SU-DHL-6 (cell line): ENCODE data around the gene TBCA.

Experiments
- H2AFZ ChIP-seq: fragments of 200-600 bp; sonication (generic); 2 replicates; pipeline ENCODE4 v1.6.1; 2014; ENCODE audit warnings: low read depth, mild to moderate bottlenecking, moderate library complexity, mixed read lengths, antibody characterized with exemption, low read length; ENCODE audit not compliant: severe bottlenecking
- H3F3A ChIP-seq: fragments of 200-600 bp; shearing (Covaris generic); 2 replicates; pipeline ENCODE4 v1.6.0; 2016; ENCODE audit warnings: antibody characterized with exemption, mild to moderate bottlenecking; ENCODE audit not compliant: insufficient read depth
- H3K27ac ChIP-seq: fragments of 200-600 bp; sonication (generic); 2 replicates; pipeline ENCODE4 v1.5.1; 2016; ENCODE audit warnings: low read depth, mild to moderate bottlenecking, low read length, moderate library complexity, mixed read lengths
- H3K27me3 ChIP-seq: fragments of 200-600 bp; sonication (generic), shearing (Covaris generic); 2 replicates; pipeline ENCODE4 v1.6.0; 2014; ENCODE audit warnings: mild to moderate bottlenecking, low read length
- H3K36me3 ChIP-seq: fragments of 200-600 bp; sonication (generic); 2 replicates; pipeline ENCODE4 v1.6.1; 2014; ENCODE audit warnings: mild to moderate bottlenecking, low read length, mixed read lengths
- H3K4me2 ChIP-seq: fragments of 300-600, 200-600 bp; shearing (Covaris generic), sonication (generic); 2 replicates; pipeline ENCODE4 v1.6.0; 2014; ENCODE audit warnings: low read length, low read depth, mild to moderate bottlenecking; ENCODE audit not compliant: poor library complexity, severe bottlenecking
- H3K4me3 ChIP-seq: fragments of 200-600 bp; sonication (generic); 2 replicates; pipeline ENCODE4 v1.5.1; 2014; ENCODE audit warnings: antibody characterized with exemption, low read length, mild to moderate bottlenecking, mixed read lengths; ENCODE audit not compliant: insufficient read depth, poor library complexity, severe bottlenecking
- H3K79me2 ChIP-seq: fragments of 200-600 bp; sonication (generic); 2 replicates; pipeline ENCODE4 v1.6.1; 2014; ENCODE audit warnings: mild to moderate bottlenecking, low read length, moderate library complexity; ENCODE audit not compliant: insufficient read depth
- H3K9ac ChIP-seq: fragments of 200-600 bp; sonication (generic); 2 replicates; pipeline ENCODE4 v1.7.0; 2014; ENCODE audit warnings: mild to moderate bottlenecking, low read length
- H3K9me2 ChIP-seq: fragments of 200-600 bp; sonication (generic); replicated peaks from 2 replicates; pipeline ENCODE4 v1.6.1; 2014; ENCODE audit warnings: low read length; ENCODE audit not compliant: insufficient read depth
- H3K9me3 ChIP-seq: fragments of 200-600 bp; sonication (generic); 2 replicates; pipeline ENCODE4 v1.6.1; 2014; ENCODE audit warnings: low read length, mixed read lengths; ENCODE audit not compliant: insufficient read depth
- H4K20me1 ChIP-seq: fragments of 200-600 bp; sonication (generic); 2 replicates; pipeline ENCODE4 v1.6.1; 2014; ENCODE audit warnings: low read depth, mild to moderate bottlenecking, antibody characterized with exemption, low read length, moderate library complexity, mixed read lengths
- CTCF ChIP-seq: fragments of 200-600 bp; sonication (generic); IDR thresholded peaks from one replicate; pipeline ENCODE4 v1.5.1; 2017; ENCODE audit warnings: antibody characterized with exemption, mild to moderate bottlenecking, low read length, moderate library complexity; ENCODE audit not compliant: insufficient read depth, poor library complexity, severe bottlenecking
- EZH2phosphoT487 ChIP-seq: fragments of 200-600 bp; sonication (generic), shearing (Covaris generic); conservative IDR thresholded peaks from 2 replicates; pipeline ENCODE4 v1.6.1; 2018; ENCODE audit warnings: mild to moderate bottlenecking, antibody characterized with exemption, low read length, moderate library complexity, mixed read lengths

The TBCA gene

DNA sequence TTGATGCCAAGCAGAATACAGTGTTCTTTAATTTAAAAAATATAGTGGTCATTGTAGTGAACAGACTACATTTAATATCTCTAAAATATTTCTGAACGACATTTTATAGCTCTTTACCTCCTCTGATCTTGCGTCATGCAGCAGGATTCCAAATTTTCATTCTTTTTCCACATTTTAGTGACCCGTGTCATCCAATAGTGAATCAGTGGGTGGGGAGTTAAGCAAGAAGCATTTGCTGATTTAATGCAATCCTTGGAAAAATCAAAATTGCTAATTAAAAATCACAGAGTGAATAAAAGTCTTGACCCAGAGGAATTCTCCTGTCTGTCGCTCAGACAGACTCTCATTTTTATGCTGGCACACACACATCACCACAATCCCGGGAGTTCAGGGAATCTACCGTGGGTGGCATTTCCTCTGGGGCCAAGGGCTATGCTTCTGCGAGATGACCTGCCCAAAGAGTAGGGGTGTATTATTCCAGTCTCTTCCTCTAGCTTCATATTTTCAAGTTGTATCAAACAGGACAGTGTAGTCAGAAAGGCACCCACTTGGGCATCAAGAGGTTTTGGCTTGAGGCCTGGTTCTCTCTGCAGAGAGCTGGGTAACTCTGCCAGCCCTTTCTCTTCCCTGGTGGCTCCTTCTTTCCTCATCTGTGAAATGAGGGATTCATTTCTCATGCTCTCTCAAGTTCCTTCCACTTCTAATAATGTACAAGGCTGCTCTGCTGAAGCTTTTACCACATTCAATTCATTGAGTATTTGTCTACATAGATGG, 112.9 kb downstream of the TBCA start:
- Histone ChIP-seq H3K27me3 (no peaks in the 10 kb centered on the region), H2AFZ (no peak overlapping the region), H4K20me1 (no peaks in the 10 kb centered on the region), H3K9me2 (no peaks in the 10 kb centered on the region), H3K36me3 (no peaks in the 10 kb centered on the region), H3F3A (no peaks in the 10 kb centered on the region), H3K4me3 (no peak overlapping the region), H3K9ac (no peak overlapping the region), H3K4me2 (no peak overlapping the region), H3K79me2 (no peaks in the 10 kb centered on the region), H3K27ac (no peak overlapping the region), H3K9me3 (no peaks in the 10 kb centered on the region)
- TF ChIP-seq EZH2phosphoT487 (no peak), CTCF (no peak)

DNA sequence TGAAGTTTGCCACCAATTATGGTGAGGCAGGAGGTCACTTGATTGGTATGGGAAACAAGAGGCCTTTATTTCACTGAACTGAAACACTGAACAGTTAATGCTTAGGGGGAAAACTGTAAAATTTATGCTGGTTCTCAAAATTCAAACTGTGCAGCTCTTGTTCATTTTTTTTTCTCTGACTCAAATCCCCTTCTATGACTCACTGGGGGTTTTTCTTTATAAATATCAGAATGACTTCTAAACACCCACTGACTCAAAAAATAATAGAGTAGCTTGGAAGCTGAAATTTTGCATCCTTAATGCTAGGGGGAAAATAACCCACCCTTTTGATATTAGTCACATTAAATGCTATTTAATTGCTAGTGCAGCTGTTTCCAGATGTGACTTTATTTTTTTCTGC, 113.5 kb downstream of the TBCA start:
- H3K79me2 ChIP-seq = no peaks in the 10 kb centered on the region
- no peak overlapping the region for H3K4me2 ChIP-seq
- no peaks in the 10 kb centered on the region for H3K9me3 ChIP-seq
- H4K20me1 ChIP-seq = no peaks in the 10 kb centered on the region
- TF ChIP-seq EZH2phosphoT487 = no peak
- no peak for TF ChIP-seq CTCF
- no peaks in the 10 kb centered on the region for H3F3A ChIP-seq
- H2AFZ ChIP-seq = no peak overlapping the region
- no peak overlapping the region for H3K27ac ChIP-seq
- no peak overlapping the region for H3K9ac ChIP-seq
- H3K4me3 ChIP-seq = no peak overlapping the region
- H3K36me3 ChIP-seq = no peaks in the 10 kb centered on the region
- no peaks in the 10 kb centered on the region for H3K9me2 ChIP-seq
- no peaks in the 10 kb centered on the region for H3K27me3 ChIP-seq

GRCh38 chr5:77658662-77659061, 117.5 kb downstream of the TBCA start:
- no peaks in the 10 kb centered on the region for H4K20me1 ChIP-seq
- H3F3A ChIP-seq = no peaks in the 10 kb centered on the region
- H3K27me3 ChIP-seq = no peaks in the 10 kb centered on the region
- H3K4me2 ChIP-seq = no peak overlapping the region
- H3K4me3 ChIP-seq = no peak overlapping the region
- H3K9ac ChIP-seq = no peak overlapping the region
- no peaks in the 10 kb centered on the region for H3K79me2 ChIP-seq
- no peak overlapping the region for H2AFZ ChIP-seq
- H3K27ac ChIP-seq = no peak overlapping the region
- TF ChIP-seq CTCF (no peak), EZH2phosphoT487 (no peak)
- no peaks in the 10 kb centered on the region for H3K9me3 ChIP-seq
- no peaks in the 10 kb centered on the region for H3K36me3 ChIP-seq
- H3K9me2 ChIP-seq = no peaks in the 10 kb centered on the region
